Middle frontal gyrus (tissue), 1 donor: ENCODE measurements around the gene ZNF345.

Experiments
- DNase-seq: peaks from one replicate; pipeline ENCODE4 v3.0.0-alpha.2; 2015; ENCODE audit warnings: low spot score; ENCODE audit errors: extremely low spot score

ZNF345 gene

DNA sequence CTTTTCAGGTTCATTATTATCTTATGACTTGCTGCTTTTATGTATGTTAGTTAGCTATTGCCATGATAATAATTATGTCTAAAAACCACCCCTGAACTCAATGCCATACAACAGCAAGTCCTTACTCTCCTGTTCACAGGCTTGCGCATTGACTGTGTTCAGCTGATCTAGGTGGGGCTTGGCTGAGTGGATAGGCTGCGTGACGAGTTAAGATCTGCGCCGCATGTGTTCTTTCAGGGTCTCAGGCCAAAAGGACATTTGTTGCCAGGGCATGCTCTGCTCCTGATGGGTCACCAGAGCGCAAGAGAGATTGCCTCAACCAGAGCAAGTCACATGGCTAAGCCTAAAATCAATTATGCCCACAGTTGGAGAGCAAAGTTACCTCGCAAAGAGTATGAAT, 66.3 kb downstream of the ZNF345 start:
- peak; percentile 4 for DNase-seq

DNA sequence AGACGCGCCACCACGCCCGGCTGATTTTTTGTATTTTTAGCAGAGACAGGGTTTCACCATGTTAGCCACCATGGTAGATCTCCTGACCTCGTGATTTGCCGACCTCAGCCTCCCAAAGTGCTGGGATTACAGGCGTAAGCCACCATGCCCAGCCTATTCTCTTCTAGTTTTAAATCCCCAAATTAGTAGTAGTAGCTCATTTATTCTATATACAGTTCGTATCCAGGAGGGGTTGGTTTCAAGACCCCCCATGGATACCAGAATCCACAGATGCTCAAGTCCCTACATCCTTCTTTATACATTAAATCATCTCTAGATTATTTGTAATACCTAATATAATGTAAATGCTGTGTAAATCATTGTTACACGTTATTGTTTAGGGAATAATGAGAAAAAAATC, 67.4 kb downstream of the ZNF345 start:
- no peak for DNase-seq
